ENCODE measurements around the gene SYTL5.

The SYTL5 gene

DNA sequence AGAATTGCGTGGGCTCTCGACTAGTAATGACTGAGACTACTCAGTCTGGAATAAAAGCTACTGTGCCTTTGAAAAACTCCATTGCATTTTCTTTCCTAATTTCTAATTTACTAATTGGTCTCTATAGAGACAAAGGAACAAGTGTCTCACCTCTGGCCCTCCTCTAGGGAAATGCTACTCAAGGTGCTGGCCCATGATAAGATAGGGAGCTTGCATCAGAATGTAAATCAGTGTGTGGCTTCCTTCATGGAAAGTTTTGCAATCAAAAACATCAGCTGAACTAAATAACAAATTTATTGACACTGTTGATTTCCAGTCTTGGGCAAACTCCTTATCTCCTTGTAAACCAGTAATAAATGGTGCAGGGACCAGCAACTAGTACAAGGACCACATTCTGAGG lies 132.5 kb downstream of the SYTL5 start:
- DNase-seq (ENCODE audit: low spot score): no peak

DNA sequence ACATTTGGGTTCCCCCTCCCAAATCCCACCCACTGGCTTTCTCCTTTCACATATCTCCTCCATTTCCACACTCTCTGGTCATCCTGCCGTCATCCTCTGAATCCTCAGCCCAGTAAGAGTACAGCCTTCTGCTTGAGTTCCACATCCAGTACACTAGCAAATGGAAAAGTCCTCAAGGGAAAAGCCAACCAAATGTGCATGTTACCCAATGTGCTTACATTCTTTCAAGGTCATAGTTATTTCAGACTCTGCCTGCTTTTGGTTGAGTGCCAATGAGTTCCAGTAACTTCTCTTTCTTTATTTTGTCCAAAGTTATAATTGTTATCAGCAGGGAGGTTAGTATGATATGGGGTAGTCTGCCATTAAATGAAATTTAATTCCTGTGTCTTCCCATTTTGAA lies 136.3 kb downstream of the SYTL5 start:
- DNase-seq (ENCODE audit: low spot score): no peak

DNA sequence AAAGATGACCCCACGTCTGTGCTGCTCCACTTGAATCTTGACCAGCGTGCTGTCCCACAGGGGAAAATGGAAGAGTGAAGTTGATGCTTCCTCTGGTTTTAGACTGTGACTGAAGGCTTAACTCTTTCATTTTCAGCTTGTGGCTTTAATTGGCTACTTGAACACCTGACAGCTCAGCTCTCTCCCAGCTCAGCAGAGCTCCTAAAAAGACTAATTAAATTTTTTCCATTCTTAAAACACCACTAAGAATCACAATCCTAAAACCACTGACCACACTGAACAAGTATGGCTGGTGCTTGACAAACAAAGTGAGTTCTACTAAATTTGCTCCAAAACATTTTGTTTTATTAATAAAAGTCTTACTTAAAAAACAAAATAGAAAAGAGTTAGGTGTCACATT lies 142.7 kb downstream of the SYTL5 start:
- no peak for DNase-seq (ENCODE audit: low spot score)

DNA sequence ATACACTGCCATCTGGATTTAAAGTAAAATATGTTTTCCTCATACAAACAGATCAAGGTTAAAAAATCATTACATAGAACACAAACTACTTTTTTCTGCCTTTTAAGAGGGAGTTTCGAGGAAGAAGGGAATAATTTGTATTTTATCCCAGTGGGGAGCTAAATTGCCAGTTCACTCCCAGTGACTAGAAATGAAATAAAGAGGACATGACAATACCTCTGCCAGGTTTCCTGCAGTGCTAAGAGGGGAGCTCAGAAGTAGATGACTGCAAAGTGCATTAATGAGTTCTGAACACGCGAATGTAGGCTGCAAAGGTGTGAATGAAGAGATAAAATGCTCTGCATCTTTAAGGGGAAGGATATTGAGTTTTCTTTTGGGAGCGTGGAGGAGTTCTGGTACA lies 144.6 kb downstream of the SYTL5 start:
- DNase-seq (ENCODE audit: low spot score): no peak

DNA sequence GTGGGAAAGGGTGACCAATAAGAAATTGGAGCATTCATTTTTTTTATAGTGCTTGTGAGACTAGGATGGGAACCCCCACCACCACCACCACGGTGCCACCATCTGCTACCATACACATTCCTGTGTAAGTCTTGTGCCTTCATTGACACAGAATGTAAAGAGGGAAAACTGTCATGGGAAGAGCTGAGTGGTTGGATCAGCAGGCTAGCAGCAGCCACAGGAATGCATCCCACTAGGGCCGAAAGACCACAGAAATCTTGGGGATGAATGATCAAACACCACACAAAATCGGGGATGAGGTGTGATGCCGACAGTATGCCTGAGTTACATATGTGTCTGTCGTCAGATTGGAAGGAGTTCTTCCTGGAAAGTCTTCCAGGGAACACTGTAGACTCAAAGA lies 145.1 kb downstream of the SYTL5 start:
- DNase-seq (ENCODE audit: low spot score): peak; percentile 13

DNA sequence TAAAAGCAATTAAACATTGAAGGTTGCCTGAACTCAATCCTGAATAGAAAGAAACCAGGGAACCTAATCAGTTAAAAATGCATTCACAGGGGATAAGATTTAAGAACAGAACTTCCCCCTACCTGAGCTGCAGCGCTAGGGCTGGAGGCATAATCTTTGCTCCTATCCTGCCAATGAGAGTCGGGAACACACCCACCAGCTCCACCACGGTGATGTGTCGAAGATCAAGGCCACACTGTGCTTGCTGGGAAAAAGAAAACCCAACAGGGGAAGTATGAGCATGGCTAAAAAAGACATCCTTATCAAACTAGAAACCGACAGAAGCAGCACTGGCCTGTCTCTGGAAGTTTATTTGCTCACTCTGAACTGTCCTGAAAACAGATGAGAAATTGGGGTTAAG lies 148.0 kb downstream of the SYTL5 start:
- DNase-seq (ENCODE audit: low spot score): no peak

DNA sequence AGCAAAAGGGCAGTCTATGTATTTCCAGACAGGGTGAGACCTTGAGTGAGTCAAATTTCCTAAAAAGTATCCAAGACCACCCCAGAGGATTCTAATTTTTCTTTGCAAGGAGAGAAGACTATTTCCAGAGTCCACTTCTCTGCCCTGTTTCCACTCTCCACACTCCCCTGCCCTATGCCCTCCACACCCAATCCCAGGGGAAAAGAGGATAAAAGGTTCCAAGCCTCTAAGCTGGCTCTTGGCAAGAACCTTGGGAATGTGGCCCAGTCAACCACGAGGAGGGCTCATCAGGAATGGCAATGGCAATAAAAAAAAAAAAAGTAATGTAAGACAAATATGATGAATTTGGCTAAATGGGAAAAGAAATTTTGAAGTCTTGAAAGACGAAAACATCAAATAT lies 148.5 kb downstream of the SYTL5 start:
- DNase-seq (ENCODE audit: low spot score): no peak

DNA sequence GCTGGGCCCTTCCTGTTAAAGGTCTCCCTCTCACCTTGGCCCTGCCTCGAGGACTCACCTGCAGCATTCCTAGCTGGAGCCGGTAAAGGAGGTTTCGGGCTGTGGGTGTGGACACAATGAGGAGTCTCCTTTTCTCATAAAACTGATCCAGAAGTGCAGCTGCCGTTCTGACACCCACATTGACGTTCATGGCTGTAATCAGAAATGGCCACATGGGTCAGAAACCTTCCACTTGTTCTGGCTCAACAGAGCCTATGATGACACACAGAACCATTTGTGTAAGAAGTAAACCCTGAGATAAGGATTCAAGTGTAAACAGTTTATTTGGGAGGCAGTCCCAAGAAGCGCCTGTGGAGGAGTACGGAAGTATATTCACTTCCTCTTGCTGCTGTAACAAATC lies 150.5 kb downstream of the SYTL5 start:
- no peak for DNase-seq (ENCODE audit: low spot score)

DNA sequence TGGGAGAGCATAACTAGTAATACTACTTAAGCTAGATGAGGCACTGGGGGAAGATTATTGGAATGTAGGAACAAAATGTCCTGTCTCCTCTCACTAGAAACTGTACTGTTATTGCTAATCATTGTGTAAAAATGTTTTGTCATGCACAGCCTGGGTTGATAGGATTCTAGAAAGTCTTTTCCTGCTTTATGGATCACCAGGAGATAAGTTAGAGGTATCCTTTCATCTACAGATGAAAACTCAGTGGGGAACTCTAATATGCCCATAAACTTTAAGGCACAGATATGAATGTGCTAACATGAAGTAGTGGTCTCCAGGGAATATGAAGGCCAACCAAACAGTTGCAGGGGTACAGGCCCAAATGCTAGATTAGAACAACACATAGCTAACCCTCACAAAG lies 156.8 kb downstream of the SYTL5 start:
- no peak for DNase-seq (ENCODE audit: low spot score)

DNA sequence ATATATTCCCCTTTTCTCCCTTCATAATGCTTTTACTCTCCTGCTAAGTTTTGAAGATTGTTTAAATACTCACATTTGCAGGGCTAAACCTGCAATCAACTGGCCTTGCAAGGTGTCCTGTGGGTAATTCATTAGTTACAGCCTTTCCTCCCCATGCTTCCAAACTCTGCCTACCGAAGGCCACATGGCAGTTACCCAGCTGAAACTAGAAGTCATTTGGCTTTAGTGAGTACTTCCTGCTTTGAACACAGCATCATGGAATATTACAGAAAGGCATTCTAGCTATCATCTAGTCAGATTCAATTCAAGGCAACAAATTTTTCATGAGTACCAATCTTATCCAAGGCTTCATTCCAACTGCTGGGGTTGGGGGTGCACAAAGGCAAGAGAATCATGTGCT lies 158.7 kb downstream of the SYTL5 start:
- DNase-seq (ENCODE audit: low spot score): no peak

DNA sequence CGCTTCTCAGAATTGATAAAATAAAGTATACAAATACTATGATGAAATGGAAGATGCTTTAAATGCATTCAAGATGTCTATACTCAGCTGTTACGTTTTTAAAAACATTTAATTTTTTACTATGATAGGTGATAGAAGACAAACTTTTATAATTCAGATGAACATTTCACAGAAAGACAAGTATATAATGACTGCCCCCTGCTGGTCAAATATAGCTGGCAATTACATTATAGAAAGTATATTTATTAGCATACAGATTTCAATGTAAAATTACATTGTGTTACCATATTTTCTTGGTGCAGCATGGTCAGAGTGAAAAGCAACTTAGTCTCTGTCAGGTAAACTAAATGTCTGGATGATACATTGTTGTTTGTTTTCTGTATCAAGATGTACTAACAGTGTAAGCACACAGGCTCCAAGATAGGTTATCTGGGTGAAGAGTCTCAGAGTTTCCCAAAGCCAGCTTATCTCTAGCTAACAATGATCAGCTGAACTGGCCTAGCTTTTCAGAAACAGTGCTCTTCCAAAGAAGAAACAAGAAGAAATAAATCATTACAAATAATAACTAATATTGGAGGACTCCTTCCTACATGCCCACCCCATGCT lies 160.2 kb downstream of the SYTL5 start:
- DNase-seq (ENCODE audit: low spot score): peak; percentile 44

DNA sequence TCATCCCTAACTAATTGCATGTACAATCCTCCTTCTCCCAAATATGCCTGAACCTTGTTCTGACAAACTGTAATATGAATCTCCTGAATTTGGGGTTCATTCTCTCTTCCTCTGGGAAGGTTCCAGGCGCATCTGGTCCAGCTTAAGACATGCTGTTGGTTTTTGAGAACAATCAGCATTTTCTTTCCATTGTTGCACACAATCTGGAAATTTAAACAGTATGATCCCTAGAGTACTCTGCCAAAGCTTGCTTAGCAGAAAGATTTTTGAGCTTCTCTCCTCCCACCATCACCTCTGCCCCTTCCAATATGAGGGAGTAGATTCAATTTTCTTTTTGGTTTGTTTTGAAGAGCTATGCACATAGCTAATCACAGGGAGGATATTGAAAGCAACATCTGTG lies 164.2 kb downstream of the SYTL5 start:
- no peak for DNase-seq (ENCODE audit: low spot score)

DNA sequence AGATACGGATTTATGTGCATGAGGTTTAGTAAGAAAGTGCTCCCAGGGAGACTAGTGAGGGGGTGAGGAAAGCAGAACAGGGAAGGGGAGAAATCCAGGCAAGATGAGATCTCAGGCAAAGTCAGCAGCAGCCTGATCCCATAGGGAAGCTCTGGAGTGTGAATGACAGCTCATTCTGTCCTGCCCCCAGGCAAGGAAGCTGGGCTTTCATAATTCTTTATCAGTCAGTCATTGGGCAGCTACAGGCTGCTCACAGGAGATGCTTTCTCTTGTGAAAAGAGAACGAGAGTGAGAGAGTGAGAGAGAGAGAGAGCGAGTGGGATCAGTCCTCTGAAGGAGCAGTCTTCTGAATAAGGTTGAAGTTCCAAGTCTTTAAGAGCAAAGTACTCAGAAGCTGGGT lies 166.2 kb downstream of the SYTL5 start:
- DNase-seq (ENCODE audit: low spot score): peak; percentile 61

DNA sequence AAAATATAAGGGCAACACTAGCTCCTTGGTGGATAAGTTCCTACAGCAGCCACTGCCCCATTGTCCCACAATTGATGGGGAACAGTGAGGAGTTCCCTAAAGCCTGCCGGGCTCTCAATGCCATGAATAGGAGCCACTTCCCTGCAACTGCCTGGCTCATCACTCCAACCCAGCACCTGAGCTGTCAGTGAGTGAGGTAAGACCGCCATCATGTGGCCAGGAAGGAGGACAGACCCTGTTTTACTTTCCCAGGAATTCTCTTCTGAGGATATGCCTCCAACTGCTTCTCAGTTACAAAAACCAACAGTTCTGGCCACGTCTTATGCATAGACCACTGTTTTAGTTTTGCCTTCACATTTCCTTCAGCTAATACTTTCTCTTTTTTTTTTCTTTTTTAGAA lies 168.8 kb downstream of the SYTL5 start:
- DNase-seq (ENCODE audit: low spot score): peak; percentile 70

DNA sequence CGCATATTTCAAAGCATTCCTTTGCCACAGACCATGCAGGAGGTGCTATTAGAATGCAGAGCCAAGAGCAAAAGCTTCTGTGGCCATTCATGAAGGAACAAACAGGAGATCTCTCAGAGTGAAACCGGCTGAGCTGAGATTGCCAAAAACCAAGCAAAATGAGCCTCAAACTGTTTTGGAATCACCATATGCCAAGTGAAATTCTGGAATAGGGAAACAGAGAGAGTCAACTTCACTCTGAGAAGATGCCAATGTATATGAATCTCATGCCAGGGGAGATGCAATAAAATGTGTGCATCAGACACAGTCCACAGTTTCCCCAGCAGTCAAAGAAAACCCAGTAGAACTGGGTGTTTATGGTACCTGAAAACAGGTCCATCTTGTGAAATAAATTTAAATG lies 172.0 kb downstream of the SYTL5 start:
- DNase-seq (ENCODE audit: low spot score): no peak
